Measurements from ENCODE around the gene PLIN3. TPM values are rescaled to one million over a fixed set of nuclear protein-coding genes. Genes with fewer than 3 reads are reported as not detected.

The PLIN3 gene
- total and polyA plus RNA-seq, 2 of the 8 experiments (the other 6 are each of a cell fraction or from before 2014, with no cell fraction given), result 60.7 to 61.5 TPM

DNA sequence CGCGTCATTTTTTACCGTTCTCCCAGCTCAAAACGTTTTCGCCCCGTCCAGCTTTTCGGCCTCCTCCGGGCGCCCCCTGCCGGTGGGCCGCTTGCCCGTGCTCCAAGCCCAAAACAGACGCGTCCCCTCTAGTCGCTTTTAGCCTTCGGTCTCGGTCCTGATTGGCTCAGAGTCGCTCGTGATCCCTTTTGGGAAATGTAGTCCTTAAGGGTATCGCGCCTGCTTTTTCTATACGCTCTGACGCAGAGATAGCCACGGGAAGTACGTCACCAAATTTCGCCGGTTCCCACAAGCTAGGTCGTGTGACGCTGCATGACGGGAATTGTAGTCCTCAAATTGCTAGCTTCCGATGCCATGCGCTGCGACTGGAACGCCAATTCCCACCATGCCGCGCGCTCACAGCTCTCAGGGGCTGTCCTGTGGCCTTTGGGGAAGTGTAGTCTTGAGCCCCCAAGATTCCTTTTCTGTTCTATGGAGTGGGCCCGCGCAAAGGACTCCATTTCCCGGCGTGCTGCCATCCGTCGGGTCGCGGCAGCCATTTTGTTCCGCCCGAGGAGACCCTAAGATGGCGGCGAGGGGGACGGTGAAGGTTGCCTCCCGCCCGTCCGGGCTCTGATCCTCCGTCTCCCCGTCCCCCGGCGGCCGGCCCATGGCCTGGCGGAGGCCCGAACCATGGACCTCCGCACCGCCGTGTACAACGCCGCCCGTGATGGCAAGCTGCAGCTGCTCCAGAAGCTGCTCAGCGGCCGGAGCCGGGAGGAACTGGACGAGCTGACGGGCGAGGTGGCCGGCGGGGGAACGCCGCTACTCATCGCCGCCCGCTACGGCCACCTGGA is 76.1 kb downstream of the PLIN3 start, which contains the start of gene FEM1A (continued):
- TF ChIP-seq, protein P1, sequence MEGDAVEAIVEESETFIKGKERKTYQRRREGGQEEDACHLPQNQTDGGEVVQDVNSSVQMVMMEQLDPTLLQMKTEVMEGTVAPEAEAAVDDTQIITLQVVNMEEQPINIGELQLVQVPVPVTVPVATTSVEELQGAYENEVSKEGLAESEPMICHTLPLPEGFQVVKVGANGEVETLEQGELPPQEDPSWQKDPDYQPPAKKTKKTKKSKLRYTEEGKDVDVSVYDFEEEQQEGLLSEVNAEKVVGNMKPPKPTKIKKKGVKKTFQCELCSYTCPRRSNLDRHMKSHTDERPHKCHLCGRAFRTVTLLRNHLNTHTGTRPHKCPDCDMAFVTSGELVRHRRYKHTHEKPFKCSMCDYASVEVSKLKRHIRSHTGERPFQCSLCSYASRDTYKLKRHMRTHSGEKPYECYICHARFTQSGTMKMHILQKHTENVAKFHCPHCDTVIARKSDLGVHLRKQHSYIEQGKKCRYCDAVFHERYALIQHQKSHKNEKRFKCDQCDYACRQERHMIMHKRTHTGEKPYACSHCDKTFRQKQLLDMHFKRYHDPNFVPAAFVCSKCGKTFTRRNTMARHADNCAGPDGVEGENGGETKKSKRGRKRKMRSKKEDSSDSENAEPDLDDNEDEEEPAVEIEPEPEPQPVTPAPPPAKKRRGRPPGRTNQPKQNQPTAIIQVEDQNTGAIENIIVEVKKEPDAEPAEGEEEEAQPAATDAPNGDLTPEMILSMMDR (IDR thresholded peaks at IDR 0.05; ENCODE audit: control extremely low read depth in 1 of 3, insufficient read depth in 1 of 3, low read depth in 1 of 3, low read length in 3 of 3), result peak; percentile 88 to 97 (median 91)
- TF ChIP-seq RFX5 (IDR thresholded peaks at IDR 0.05; ENCODE audit: borderline replicate concordance, low read depth, low read length), result no peak
- TF ChIP-seq CTBP2 (IDR thresholded peaks at IDR 0.05; ENCODE audit: borderline replicate concordance, insufficient read depth, insufficient read length, low read length), result no peak
- no peak for TF ChIP-seq CBX5 (IDR thresholded peaks at IDR 0.05; ENCODE audit: low read depth, low read length)
- peak; percentile 44; the same call in 1 of the 2 replicates for TF ChIP-seq SRF (IDR thresholded peaks at IDR 0.05; ENCODE audit: low read depth, low read length)
- no peak for TF ChIP-seq HDAC6 (IDR thresholded peaks at IDR 0.05; ENCODE audit: low read depth, low read length)
- TF ChIP-seq BACH1 (IDR thresholded peaks at IDR 0.05; ENCODE audit: low read length), result no peak
- peak; percentile 26 for TF ChIP-seq TAF7 (optimal IDR thresholded peaks at IDR 0.05; ENCODE audit: borderline replicate concordance, low read depth, low read length)
- peak; percentile 99 for TF ChIP-seq SIX5 (IDR thresholded peaks at IDR 0.05; ENCODE audit: low read depth, low read length)
- no peak for TF ChIP-seq POU5F1 (IDR thresholded peaks at IDR 0.05; ENCODE audit: low read depth, low read length)
- TF ChIP-seq KDM1A (IDR thresholded peaks at IDR 0.05; ENCODE audit: borderline replicate concordance, low read length), result no peak
- no peak for TF ChIP-seq SIRT6 (IDR thresholded peaks at IDR 0.05; ENCODE audit: low read length)
- TF ChIP-seq SUZ12 (IDR thresholded peaks at IDR 0.05; ENCODE audit: low read length), result no peak
- TF ChIP-seq RAD21 (IDR thresholded peaks at IDR 0.05 in 1 of 2, conservative IDR thresholded peaks at IDR 0.05 in 1 of 2; ENCODE audit: low read depth in 2 of 2, low read length in 2 of 2), result peak; percentile 81 to 82
- TF ChIP-seq, protein P2, sequence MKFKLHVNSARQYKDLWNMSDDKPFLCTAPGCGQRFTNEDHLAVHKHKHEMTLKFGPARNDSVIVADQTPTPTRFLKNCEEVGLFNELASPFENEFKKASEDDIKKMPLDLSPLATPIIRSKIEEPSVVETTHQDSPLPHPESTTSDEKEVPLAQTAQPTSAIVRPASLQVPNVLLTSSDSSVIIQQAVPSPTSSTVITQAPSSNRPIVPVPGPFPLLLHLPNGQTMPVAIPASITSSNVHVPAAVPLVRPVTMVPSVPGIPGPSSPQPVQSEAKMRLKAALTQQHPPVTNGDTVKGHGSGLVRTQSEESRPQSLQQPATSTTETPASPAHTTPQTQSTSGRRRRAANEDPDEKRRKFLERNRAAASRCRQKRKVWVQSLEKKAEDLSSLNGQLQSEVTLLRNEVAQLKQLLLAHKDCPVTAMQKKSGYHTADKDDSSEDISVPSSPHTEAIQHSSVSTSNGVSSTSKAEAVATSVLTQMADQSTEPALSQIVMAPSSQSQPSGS (IDR thresholded peaks at IDR 0.05; ENCODE audit: low read length), result 0 out of 2 replicates have a peak, but pooled peaks have one; percentile 51
- no peak; the same call in 1 of the 2 replicates for TF ChIP-seq JUND (IDR thresholded peaks at IDR 0.05; ENCODE audit: low read length)
- no peak for TF ChIP-seq CBX8 (IDR thresholded peaks at IDR 0.05; ENCODE audit: borderline replicate concordance, low read depth, low read length)
- no peak for TF ChIP-seq NRF1 (IDR thresholded peaks at IDR 0.05; ENCODE audit: low read depth, low read length)
- TF ChIP-seq TCF12 (IDR thresholded peaks at IDR 0.05; ENCODE audit: low read depth, low read length), result 0 out of 2 replicates have a peak, but pooled peaks have one; percentile 5
